ENCODE measurements around the gene HECTD4.
A peak's percentile ranks its signal among the peaks of the same experiment; 100 is the strongest.

Gene HECTD4

DNA sequence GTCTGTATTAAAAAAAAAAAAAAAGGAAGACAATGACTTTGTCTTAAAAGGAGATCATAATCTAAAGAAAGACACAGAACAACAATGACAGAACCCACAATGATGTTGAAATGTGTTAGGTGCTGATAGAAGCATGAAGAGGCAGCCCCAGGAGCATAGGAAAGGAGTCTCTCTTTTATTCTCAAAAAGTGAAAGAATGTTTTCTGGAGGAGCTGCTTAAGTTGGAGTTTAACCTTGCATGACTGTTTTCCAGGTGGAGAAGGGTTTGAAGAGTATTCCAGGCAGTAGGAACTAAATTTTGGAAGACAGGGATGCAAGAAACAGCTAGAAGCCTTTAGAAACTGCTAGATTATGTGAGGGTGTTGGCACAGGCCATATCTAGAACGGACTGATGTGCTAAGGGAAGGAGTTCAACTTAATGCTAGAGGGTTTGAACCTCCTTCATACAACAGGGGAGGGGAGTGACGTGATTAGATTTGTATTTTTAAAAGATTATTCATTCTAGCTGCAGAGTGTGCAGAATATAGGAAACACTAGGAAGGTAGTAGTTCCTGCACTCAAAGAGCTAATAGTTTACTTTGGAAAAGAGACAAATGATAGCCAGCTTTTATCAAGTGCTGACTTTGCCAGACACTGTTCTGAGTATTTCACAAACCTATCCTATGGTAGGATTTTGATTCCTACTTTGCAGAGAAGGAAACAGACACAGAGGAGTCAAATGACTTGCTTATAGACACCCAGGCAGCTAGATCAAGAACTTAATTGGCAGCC lies 31.8 kb upstream of the HECTD4 start:
- Histone ChIP-seq H3K4me1 (ENCODE audit: control insufficient read depth, low read length) (peaks cover 12% of the 10 kb centered on the region), H3K36me3 (ENCODE audit: control insufficient read depth, low read length) (peaks cover 7% of the 10 kb centered on the region), H3K79me2 (ENCODE audit: control insufficient read depth, low read length) (peaks cover 22% of the 10 kb centered on the region), H3K27me3 (ENCODE audit: control insufficient read depth, low read length) (no peaks in the 10 kb centered on the region), H3F3A (ENCODE audit: control insufficient read depth, insufficient read depth) (peaks cover 14% of the 10 kb centered on the region), H3K9me2 (replicated peaks; ENCODE audit: control insufficient read depth, low read length) (no peaks in the 10 kb centered on the region), H3K4me3 (ENCODE audit: low read length) (no peak overlapping the region), H3K9me3 (ENCODE audit: control insufficient read depth, insufficient read depth, low read length) (no peaks in the 10 kb centered on the region), H3K4me2 (ENCODE audit: low read length) (no peak overlapping the region), H4K20me1 (ENCODE audit: control insufficient read depth, insufficient read depth, low read depth, low read length) (no peaks in the 10 kb centered on the region), H3K27ac (ENCODE audit: low read depth, low read length) (no peak overlapping the region)
- TF ChIP-seq, protein P1, sequence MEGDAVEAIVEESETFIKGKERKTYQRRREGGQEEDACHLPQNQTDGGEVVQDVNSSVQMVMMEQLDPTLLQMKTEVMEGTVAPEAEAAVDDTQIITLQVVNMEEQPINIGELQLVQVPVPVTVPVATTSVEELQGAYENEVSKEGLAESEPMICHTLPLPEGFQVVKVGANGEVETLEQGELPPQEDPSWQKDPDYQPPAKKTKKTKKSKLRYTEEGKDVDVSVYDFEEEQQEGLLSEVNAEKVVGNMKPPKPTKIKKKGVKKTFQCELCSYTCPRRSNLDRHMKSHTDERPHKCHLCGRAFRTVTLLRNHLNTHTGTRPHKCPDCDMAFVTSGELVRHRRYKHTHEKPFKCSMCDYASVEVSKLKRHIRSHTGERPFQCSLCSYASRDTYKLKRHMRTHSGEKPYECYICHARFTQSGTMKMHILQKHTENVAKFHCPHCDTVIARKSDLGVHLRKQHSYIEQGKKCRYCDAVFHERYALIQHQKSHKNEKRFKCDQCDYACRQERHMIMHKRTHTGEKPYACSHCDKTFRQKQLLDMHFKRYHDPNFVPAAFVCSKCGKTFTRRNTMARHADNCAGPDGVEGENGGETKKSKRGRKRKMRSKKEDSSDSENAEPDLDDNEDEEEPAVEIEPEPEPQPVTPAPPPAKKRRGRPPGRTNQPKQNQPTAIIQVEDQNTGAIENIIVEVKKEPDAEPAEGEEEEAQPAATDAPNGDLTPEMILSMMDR (IDR thresholded peaks at IDR 0.05; ENCODE audit: low read depth, low read length, poor library complexity, severe bottlenecking), result no peak
- no peak for TF ChIP-seq EZH2phosphoT487 (IDR thresholded peaks at IDR 0.05; ENCODE audit: borderline replicate concordance, low read length)

DNA sequence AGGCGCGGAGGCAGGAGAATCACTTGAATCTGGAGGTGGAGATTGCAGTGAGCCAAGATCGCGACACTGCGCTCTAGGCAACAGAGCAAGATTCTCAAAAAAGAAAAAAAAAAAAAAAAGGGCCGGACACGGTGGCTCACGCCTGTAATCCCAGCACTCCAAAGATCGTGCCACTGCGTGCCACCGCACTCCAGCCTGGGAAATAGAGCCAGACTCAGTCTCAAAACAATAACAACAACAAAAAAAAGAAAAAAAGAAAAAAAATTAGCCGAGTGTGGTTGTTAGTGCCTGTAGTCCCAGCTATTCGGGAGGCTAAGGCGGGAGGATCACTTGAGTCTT lies 27.6 kb upstream of the HECTD4 start:
- H3K27ac ChIP-seq (ENCODE audit: low read depth, low read length), result no peak overlapping the region
- H3F3A ChIP-seq (ENCODE audit: control insufficient read depth, insufficient read depth), result peaks cover 54% of the 10 kb centered on the region
- H3K4me2 ChIP-seq (ENCODE audit: low read length), result peak overlapping the region; percentile 61
- peaks cover 12% of the 10 kb centered on the region for H4K20me1 ChIP-seq (ENCODE audit: control insufficient read depth, insufficient read depth, low read depth, low read length)
- H3K4me1 ChIP-seq (ENCODE audit: control insufficient read depth, low read length), result peaks cover 22% of the 10 kb centered on the region
- H3K79me2 ChIP-seq (ENCODE audit: control insufficient read depth, low read length), result peaks cover 29% of the 10 kb centered on the region
- H3K27me3 ChIP-seq (ENCODE audit: control insufficient read depth, low read length), result no peaks in the 10 kb centered on the region
- peaks cover 45% of the 10 kb centered on the region for H3K36me3 ChIP-seq (ENCODE audit: control insufficient read depth, low read length)
- peak overlapping the region; percentile 86 for H3K4me3 ChIP-seq (ENCODE audit: low read length)
- no peaks in the 10 kb centered on the region for H3K9me2 ChIP-seq (replicated peaks; ENCODE audit: control insufficient read depth, low read length)
- no peaks in the 10 kb centered on the region for H3K9me3 ChIP-seq (ENCODE audit: control insufficient read depth, insufficient read depth, low read length)
- no peak for TF ChIP-seq EZH2phosphoT487 (IDR thresholded peaks at IDR 0.05; ENCODE audit: borderline replicate concordance, low read length)
- TF ChIP-seq, protein P1 (IDR thresholded peaks at IDR 0.05; ENCODE audit: low read depth, low read length, poor library complexity, severe bottlenecking), result no peak

DNA sequence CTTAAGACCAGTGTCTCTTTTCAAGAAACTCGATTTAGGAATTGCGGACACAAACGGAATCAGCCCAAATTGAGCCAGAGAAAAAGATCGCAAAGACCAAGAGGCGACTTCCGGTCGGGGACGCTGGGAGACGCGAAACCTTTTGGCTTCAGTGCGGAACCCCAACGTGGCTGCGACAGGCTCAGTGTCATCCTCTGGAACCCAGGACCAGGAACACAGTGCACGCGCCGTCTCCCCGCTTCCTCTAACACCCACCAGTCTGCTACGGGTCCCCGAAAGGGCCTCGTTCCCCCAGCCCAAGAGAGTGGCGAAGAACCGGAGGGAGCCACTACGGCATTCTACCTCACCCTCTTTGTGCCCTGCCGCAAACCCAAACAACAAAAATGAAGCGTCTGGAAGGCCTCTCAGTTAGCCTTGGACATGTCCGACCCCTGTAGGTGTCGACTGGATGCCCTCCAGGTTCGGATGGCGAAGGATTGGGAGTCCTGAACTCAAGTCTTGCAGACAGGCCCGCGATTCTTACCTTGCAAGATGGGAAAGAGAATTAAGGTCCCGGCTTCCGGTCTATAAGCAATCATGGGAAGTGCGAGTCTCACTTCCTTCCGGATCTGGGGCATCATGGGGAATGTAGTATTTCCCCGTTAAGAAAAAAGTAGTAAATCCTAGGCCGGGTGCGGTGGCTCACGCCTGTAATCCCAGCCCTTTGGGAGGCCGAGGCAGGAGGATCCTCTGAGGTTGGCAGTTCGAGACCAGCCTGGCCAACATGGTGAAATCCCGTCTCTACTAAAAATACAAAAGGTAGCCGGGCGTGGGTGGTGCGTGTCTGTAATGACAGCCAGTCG lies 27.1 kb upstream of the HECTD4 start, which contains the start of gene RPL6:
Gene RPL6 (minus strand): TSS at position 542 of the 842 bp plus-strand sequence. CDS start 949 bp downstream, outside the sequence.
- Histone ChIP-seq H3K27me3 (ENCODE audit: control insufficient read depth, low read length) (no peaks in the 10 kb centered on the region), H3K9me3 (ENCODE audit: control insufficient read depth, insufficient read depth, low read length) (no peaks in the 10 kb centered on the region), H3K79me2 (ENCODE audit: control insufficient read depth, low read length) (peaks cover 29% of the 10 kb centered on the region), H3K9me2 (replicated peaks; ENCODE audit: control insufficient read depth, low read length) (no peaks in the 10 kb centered on the region), H3K4me3 (ENCODE audit: low read length) (peak within 1 kb of the TSS; percentile 86), H3F3A (ENCODE audit: control insufficient read depth, insufficient read depth) (peaks cover 58% of the 10 kb centered on the region), H3K4me2 (ENCODE audit: low read length) (peak within 1 kb of the TSS; percentile 61), H4K20me1 (ENCODE audit: control insufficient read depth, insufficient read depth, low read depth, low read length) (peaks cover 16% of the 10 kb centered on the region), H3K4me1 (ENCODE audit: control insufficient read depth, low read length) (peaks cover 22% of the 10 kb centered on the region), H3K27ac (ENCODE audit: low read depth, low read length) (peak within 1 kb of the TSS; percentile 82), H3K36me3 (ENCODE audit: control insufficient read depth, low read length) (peaks cover 50% of the 10 kb centered on the region)
- TF ChIP-seq, protein P1 (IDR thresholded peaks at IDR 0.05; ENCODE audit: low read depth, low read length, poor library complexity, severe bottlenecking), result no peak
- no peak for TF ChIP-seq EZH2phosphoT487 (IDR thresholded peaks at IDR 0.05; ENCODE audit: borderline replicate concordance, low read length)
